ENCODE results near the gene GKN2. TPM values are rescaled to one million over a fixed set of nuclear protein-coding genes. Genes with fewer than 3 reads are reported as not detected.

GKN2 gene
- total RNA-seq, 1 experiment from 2014 or later = not detected

- no peak overlapping the region for H3K4me3 ChIP-seq
- no peak for DNase-seq
- H3K27me3 ChIP-seq (ENCODE audit: insufficient read depth, low read depth) = no peaks in the 10 kb centered on the region
- H3K79me2 ChIP-seq (ENCODE audit: low read depth) = no peaks in the 10 kb centered on the region
- intact Hi-C loops (cut with micrococcal nuclease; ENCODE audit: unreplicated experiment) = no loop called here
- no peaks in the 10 kb centered on the region for H3K4me1 ChIP-seq (replicated peaks; ENCODE audit: insufficient read depth)
- H3K4me2 ChIP-seq = no peak overlapping the region
- no peaks in the 10 kb centered on the region for H4K20me1 ChIP-seq (ENCODE audit: insufficient read depth)
- no peak overlapping the region for H2AFZ ChIP-seq
- H3K9me2 ChIP-seq (ENCODE audit: insufficient read depth) = no peaks in the 10 kb centered on the region
- BruUV-seq (replicated peaks) = no TSS peak
- H3K9me3 ChIP-seq (ENCODE audit: insufficient read depth, low read depth) = peaks cover 3% of the 10 kb centered on the region; the same call in 1 of the 2 replicates
- no peaks in the 10 kb centered on the region for H3K36me3 ChIP-seq (ENCODE audit: low read depth)
- no peaks in the 10 kb centered on the region for H3F3A ChIP-seq (ENCODE audit: insufficient read depth, low read depth)
- CTCF ChIA-PET = interaction anchor here (0.7 kb wide), 1 partner anchor 345 kb away, joined by 14 read pairs; no protein-coding TSS in a partner anchor
- TF ChIP-seq EZH2 (IDR thresholded peaks at IDR 0.05; ENCODE audit: low read depth) = no peak
- TF ChIP-seq CTCF (conservative IDR thresholded peaks at IDR 0.05) = no peak
- POLR2A ChIA-PET (ENCODE audit: unreplicated experiment) = no interaction called here
- no peak overlapping the region for H3K27ac ChIP-seq
Observed at GRCh38 chr2:68936427-68936826, 16.3 kb downstream of the GKN2 start.

- Histone ChIP-seq H2AFZ (no peak overlapping the region), H3K9me3 (ENCODE audit: insufficient read depth, low read depth) (peaks cover 3% of the 10 kb centered on the region; the same call in 1 of the 2 replicates), H3K9me2 (ENCODE audit: insufficient read depth) (no peaks in the 10 kb centered on the region), H3K4me2 (no peak overlapping the region), H4K20me1 (ENCODE audit: insufficient read depth) (no peaks in the 10 kb centered on the region), H3K79me2 (ENCODE audit: low read depth) (no peaks in the 10 kb centered on the region), H3K4me3 (no peak overlapping the region), H3K4me1 (replicated peaks; ENCODE audit: insufficient read depth) (no peaks in the 10 kb centered on the region), H3K36me3 (ENCODE audit: low read depth) (no peaks in the 10 kb centered on the region), H3K27ac (no peak overlapping the region), H3K27me3 (ENCODE audit: insufficient read depth, low read depth) (no peaks in the 10 kb centered on the region), H3F3A (ENCODE audit: insufficient read depth, low read depth) (no peaks in the 10 kb centered on the region)
- intact Hi-C loops (cut with micrococcal nuclease; ENCODE audit: unreplicated experiment) = no loop called here
- no TSS peak for BruUV-seq (replicated peaks)
- TF ChIP-seq EZH2 (IDR thresholded peaks at IDR 0.05; ENCODE audit: low read depth) = no peak
- no peak for TF ChIP-seq CTCF (conservative IDR thresholded peaks at IDR 0.05)
- CTCF ChIA-PET = no interaction called here
- POLR2A ChIA-PET (ENCODE audit: unreplicated experiment) = no interaction called here
- DNase-seq = no peak
Observed at GRCh38 chr2:68935471-68935870, 17.2 kb downstream of the GKN2 start.

DNA sequence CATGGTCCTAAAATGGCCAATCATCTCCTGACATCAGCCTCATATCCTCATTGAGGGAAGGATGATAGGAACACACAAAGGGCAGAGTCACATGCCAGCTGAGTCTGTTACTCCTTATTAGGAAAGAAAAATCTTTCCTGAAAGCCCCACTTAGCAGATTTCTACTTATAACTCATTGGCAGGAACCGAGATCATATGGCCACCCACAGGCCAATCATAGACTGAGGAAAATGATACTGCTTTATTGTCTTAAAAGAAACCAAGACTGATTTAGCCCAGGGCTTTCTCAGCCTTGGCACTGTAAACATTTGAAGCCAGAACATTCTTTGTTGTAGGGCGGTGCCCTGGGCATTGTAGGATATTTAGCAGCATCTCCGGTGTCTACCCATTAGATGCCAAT, 18.7 kb downstream of the GKN2 start:
- TF ChIP-seq EZH2 (IDR thresholded peaks at IDR 0.05; ENCODE audit: low read depth) (no peak), CTCF (conservative IDR thresholded peaks at IDR 0.05) (no peak)
- no peak overlapping the region for H2AFZ ChIP-seq
- no peaks in the 10 kb centered on the region for H3K9me3 ChIP-seq (ENCODE audit: insufficient read depth, low read depth)
- no peaks in the 10 kb centered on the region for H3K27me3 ChIP-seq (ENCODE audit: insufficient read depth, low read depth)
- BruUV-seq (replicated peaks) = no TSS peak
- H3K79me2 ChIP-seq (ENCODE audit: low read depth) = no peaks in the 10 kb centered on the region
- H3K36me3 ChIP-seq (ENCODE audit: low read depth) = no peaks in the 10 kb centered on the region
- ChIA-PET POLR2A (ENCODE audit: unreplicated experiment) (no interaction called here), CTCF (interaction anchor here (0.6 kb wide), 1 partner anchor 143 kb away, joined by 3 read pairs; no protein-coding TSS in a partner anchor)
- intact Hi-C loops (cut with micrococcal nuclease; ENCODE audit: unreplicated experiment) = no loop called here
- no peaks in the 10 kb centered on the region for H4K20me1 ChIP-seq (ENCODE audit: insufficient read depth)
- no peaks in the 10 kb centered on the region for H3K9me2 ChIP-seq (ENCODE audit: insufficient read depth)
- H3K4me1 ChIP-seq (replicated peaks; ENCODE audit: insufficient read depth) = no peaks in the 10 kb centered on the region
- H3K4me2 ChIP-seq = no peak overlapping the region
- DNase-seq = no peak
- H3K27ac ChIP-seq = no peak overlapping the region
- H3K4me3 ChIP-seq = no peak overlapping the region
- no peaks in the 10 kb centered on the region for H3F3A ChIP-seq (ENCODE audit: insufficient read depth, low read depth)

All from PC-9 (cell line).